A549 treated with GW870086 at 1 μM for 4 hours (cell line): ENCODE results near the gene ZNF484. TPM values are rescaled to one million over a fixed set of nuclear protein-coding genes. Genes with fewer than 3 reads are reported as not detected.

Experiments used
- total RNA-seq: library from RNA; stranded (reverse); fragments of 200-300 nt; extraction: Qiagen RNA extraction; gene quantifications from 5 replicates; pipeline ENCODE4 v1.2.3, GENCODE V29; 2022; ENCODE audit warnings: low read depth

Gene ZNF484
- 2.3 to 2.8 TPM (median 2.6 TPM) in 5 replicates for total RNA-seq

DNA sequence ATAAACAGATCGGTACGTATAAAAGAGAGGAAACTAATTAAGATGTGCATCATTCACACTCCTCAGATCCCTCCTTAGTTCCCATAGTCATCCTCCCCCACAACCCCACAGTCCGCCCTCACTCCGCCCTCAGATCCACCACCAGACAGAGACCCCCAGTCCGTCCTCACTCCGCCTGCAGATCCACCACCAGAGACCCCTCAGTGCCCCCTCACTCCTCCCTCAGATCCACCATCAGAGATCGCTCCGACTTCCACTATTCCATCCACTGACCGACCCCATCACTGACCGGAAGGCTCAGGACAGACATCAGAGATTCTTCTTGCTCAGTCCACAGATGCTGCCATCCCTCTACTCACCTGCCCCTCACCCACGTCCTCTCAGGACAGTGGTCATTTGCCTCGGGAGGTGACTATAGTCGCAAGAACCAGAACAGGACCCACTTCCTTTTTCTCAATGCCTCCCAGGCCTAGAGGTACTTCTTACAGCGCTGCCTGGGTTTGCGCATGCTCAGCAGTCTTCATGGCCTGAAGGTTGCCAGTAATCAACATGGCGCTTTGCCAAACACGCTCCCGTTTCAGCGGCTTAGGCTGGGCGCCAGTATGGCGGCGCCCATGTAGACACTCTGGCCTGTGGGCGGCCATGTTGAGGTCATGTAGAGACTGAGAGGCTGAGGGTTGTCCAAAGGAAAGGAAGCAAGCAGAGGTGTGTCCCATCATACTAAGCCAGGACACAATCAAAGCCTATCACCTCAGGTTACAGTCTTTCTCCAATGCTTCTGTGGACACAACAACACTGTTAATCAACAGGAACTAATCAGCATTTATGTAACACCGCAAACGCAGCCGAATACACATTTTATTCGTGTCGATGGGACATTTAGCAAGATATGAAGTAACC, at the start of gene ZNF484:
TSS of gene ZNF484 (minus strand) at position 508 of the 900 bp plus-strand sequence. CDS start 3,009 bp downstream, outside the sequence.

Other genes with a start within 250 kb of the ZNF484 start
- 11.9 to 14.4 TPM (median 13.4 TPM) in 5 replicates for gene IPPK, start 207.9 kb downstream of the ZNF484 start, total RNA-seq
- 27.5 to 36.8 TPM (median 32.4 TPM) in 5 replicates for gene BICD2, start 113.2 kb downstream of the ZNF484 start, total RNA-seq
- 0.08 to 0.16 TPM (median 0.14 TPM) in 5 replicates for gene FGD3, start 69.5 kb upstream of the ZNF484 start, total RNA-seq
- 0.65 to 1.1 TPM (median 0.83 TPM) in 5 replicates for gene SUSD3, start 180.7 kb upstream of the ZNF484 start, total RNA-seq
- gene CARD19, start 218.2 kb upstream of the ZNF484 start, total RNA-seq = 43.5 to 69.5 TPM (median 64.7 TPM) in 5 replicates